Measurements from ENCODE around the gene IWS1. TPM values are rescaled to one million over a fixed set of nuclear protein-coding genes. Genes with fewer than 3 reads are reported as not detected.
"Not testable (repeated sequence)": the region's sequence is repeated elsewhere in the genome, so short reads cannot be mapped to it uniquely, and the experiment has no call there.

Gene IWS1
- total and polyA plus RNA-seq, 7 experiments from 2014 or later = 15.7 to 57.5 (median 39.7) TPM

GRCh38 chr2:127524198-127524834 is 2.0 kb downstream of the IWS1 start:
- H3K9me3 Mint-ChIP-seq; H3K4me1 ChIP-seq (ENCODE audit: control insufficient read depth in 2 of 2, insufficient read depth in 2 of 2, low read length in 2 of 2); H3K27me3 Mint-ChIP-seq; DNase-seq; H3K9me3 ChIP-seq (ENCODE audit: control insufficient read depth in 2 of 3, low read length in 3 of 3); H3K27me3 ChIP-seq (ENCODE audit: control insufficient read depth in 2 of 2, insufficient read depth in 2 of 2, low read length in 2 of 2); H3K27ac ChIP-seq (ENCODE audit: low read depth, low read length); CTCF ChIA-PET; ATAC-seq; H3K4me3 ChIP-seq (ENCODE audit: low read length): not testable (repeated sequence)
- POLR2A ChIA-PET = interaction anchor here (0.6 kb wide), 1 partner anchor 135 kb away, joined by 3 read pairs; no protein-coding TSS in a partner anchor
- intact Hi-C loops (cut with micrococcal nuclease) = loop anchor here (10.0 kb wide), 5 partner anchors 360 to 860 kb away; partner anchors contain the start of genes AMMECR1L (in 2 of the 2) and UGGT1 (in 1 of the 2)
- Mint-ChIP-seq H3K4me3 (peak overlapping the region; percentile 29 to 99 (median 55)), H3K36me3 (peaks cover 0 to 21% (median 12%) of the 10 kb centered on the region in 5 donors), H3K4me1 (peaks cover 19 to 62% (median 56%) of the 10 kb centered on the region in 7 donors), H3K27ac (peak overlapping the region in 3 of 9 donors; percentile 30 to 75 (median 39))
- peaks cover 0 to 33% (median 6%) of the 10 kb centered on the region in 3 experiments for H3K36me3 ChIP-seq (ENCODE audit: control insufficient read depth in 2 of 3, insufficient read depth in 3 of 3, low read length in 3 of 3)

GRCh38 chr2:127523269-127523939 is 2.9 kb downstream of the IWS1 start:
- Histone ChIP-seq H3K27ac (ENCODE audit: low read depth, low read length) (no peak overlapping the region), H3K9me3 (ENCODE audit: control insufficient read depth in 2 of 3, low read length in 3 of 3) (no peaks in the 10 kb centered on the region), H3K4me3 (ENCODE audit: low read length) (no peak overlapping the region), H3K36me3 (ENCODE audit: control insufficient read depth in 2 of 3, insufficient read depth in 3 of 3, low read length in 3 of 3) (peaks cover 0 to 33% (median 7%) of the 10 kb centered on the region in 3 experiments), H3K4me1 (ENCODE audit: control insufficient read depth in 2 of 2, insufficient read depth in 2 of 2, low read length in 2 of 2) (peaks cover 6 to 9% of the 10 kb centered on the region in 2 donors), H3K27me3 (ENCODE audit: control insufficient read depth in 2 of 2, insufficient read depth in 2 of 2, low read length in 2 of 2) (no peaks in the 10 kb centered on the region)
- ChIA-PET POLR2A (interaction anchor here (0.6 kb wide), 1 partner anchor 134 kb away, joined by 3 read pairs; no protein-coding TSS in a partner anchor), CTCF (no interaction called here)
- peaks cover 0 to 21% (median 12%) of the 10 kb centered on the region in 5 donors for H3K36me3 Mint-ChIP-seq
- H3K27ac Mint-ChIP-seq = peak overlapping the region in 6 of 9 donors; percentile 2 to 75 (median 23)
- peaks cover 19 to 62% (median 56%) of the 10 kb centered on the region in 7 donors for H3K4me1 Mint-ChIP-seq
- ATAC-seq = no peak
- no peaks in the 10 kb centered on the region for H3K9me3 Mint-ChIP-seq
- H3K27me3 Mint-ChIP-seq = no peaks in the 10 kb centered on the region
- H3K4me3 Mint-ChIP-seq = peak overlapping the region in 9 of 10 donors; percentile 3 to 55 (median 48)
- DNase-seq = no peak
- intact Hi-C loops (cut with micrococcal nuclease) = loop anchor here (10.0 kb wide), 5 partner anchors 361 to 859 kb away; partner anchors contain the start of genes AMMECR1L (in 2 of the 2) and UGGT1 (in 1 of the 2)

- no peaks in the 10 kb centered on the region for H3K9me3 Mint-ChIP-seq
- H3K36me3 Mint-ChIP-seq = peaks cover 0 to 46% (median 23%) of the 10 kb centered on the region in 5 donors
- ATAC-seq = no peak
- peaks cover 31 to 73% (median 67%) of the 10 kb centered on the region in 7 donors for H3K4me1 Mint-ChIP-seq
- CTCF ChIA-PET = no interaction called here
- H3K27ac Mint-ChIP-seq = peak overlapping the region in 3 of 9 donors; percentile 24 to 61 (median 25)
- Histone ChIP-seq H3K9me3 (ENCODE audit: control insufficient read depth in 2 of 3, low read length in 3 of 3) (no peaks in the 10 kb centered on the region), H3K36me3 (ENCODE audit: control insufficient read depth in 2 of 3, insufficient read depth in 3 of 3, low read length in 3 of 3) (peaks cover 0 to 49% (median 7%) of the 10 kb centered on the region in 3 experiments), H3K27ac (ENCODE audit: low read depth, low read length) (no peak overlapping the region), H3K4me3 (ENCODE audit: low read length) (no peak overlapping the region), H3K27me3 (ENCODE audit: control insufficient read depth in 2 of 2, insufficient read depth in 2 of 2, low read length in 2 of 2) (no peaks in the 10 kb centered on the region), H3K4me1 (ENCODE audit: control insufficient read depth in 2 of 2, insufficient read depth in 2 of 2, low read length in 2 of 2) (peaks cover 5 to 10% of the 10 kb centered on the region in 2 donors)
- H3K27me3 Mint-ChIP-seq = no peaks in the 10 kb centered on the region
- H3K4me3 Mint-ChIP-seq = no peak overlapping the region
- intact Hi-C loops (cut with micrococcal nuclease) = loop anchor here (10.0 kb wide), 5 partner anchors 364 to 856 kb away; partner anchors contain the start of genes AMMECR1L (in 2 of the 2) and UGGT1 (in 1 of the 2)
- no peak for DNase-seq
- POLR2A ChIA-PET = interaction anchor here (0.5 kb wide), 1 partner anchor 24 kb away, joined by 3 read pairs; no protein-coding TSS in a partner anchor
Measured at GRCh38 chr2:127520424-127520823, 5.9 kb downstream of the IWS1 start.

- CTCF ChIA-PET = no interaction called here
- H3K9me3 ChIP-seq (ENCODE audit: control insufficient read depth in 2 of 3, low read length in 3 of 3) = no peaks in the 10 kb centered on the region
- H3K9me3 Mint-ChIP-seq = no peaks in the 10 kb centered on the region
- intact Hi-C loops (cut with micrococcal nuclease) = no loop called here
- H3K27ac Mint-ChIP-seq = peak overlapping the region in 4 of 9 donors; percentile 15 to 59 (median 20)
- no peak overlapping the region for H3K27ac ChIP-seq (ENCODE audit: low read depth, low read length)
- H3K27me3 Mint-ChIP-seq = no peaks in the 10 kb centered on the region
- no peaks in the 10 kb centered on the region for H3K27me3 ChIP-seq (ENCODE audit: control insufficient read depth in 2 of 2, insufficient read depth in 2 of 2, low read length in 2 of 2)
- DNase-seq (no peak), ATAC-seq (no peak)
- peaks cover 0 to 52% (median 7%) of the 10 kb centered on the region in 3 experiments for H3K36me3 ChIP-seq (ENCODE audit: control insufficient read depth in 2 of 3, insufficient read depth in 3 of 3, low read length in 3 of 3)
- H3K4me3 Mint-ChIP-seq = peak overlapping the region in 1 of 10 donors; percentile 37
- no peak overlapping the region for H3K4me3 ChIP-seq (ENCODE audit: low read length)
- peaks cover 4 to 24% of the 10 kb centered on the region in 2 donors for H3K4me1 ChIP-seq (ENCODE audit: control insufficient read depth in 2 of 2, insufficient read depth in 2 of 2, low read length in 2 of 2)
- peaks cover 41 to 84% (median 74%) of the 10 kb centered on the region in 7 donors for H3K4me1 Mint-ChIP-seq
- peaks cover 6 to 53% (median 29%) of the 10 kb centered on the region in 5 donors for H3K36me3 Mint-ChIP-seq
- POLR2A ChIA-PET = no interaction called here
Measured at GRCh38 chr2:127517465-127517864, 8.8 kb downstream of the IWS1 start.

- Histone ChIP-seq H3K27ac (ENCODE audit: low read depth, low read length) (no peak overlapping the region), H3K36me3 (ENCODE audit: control insufficient read depth in 2 of 3, insufficient read depth in 3 of 3, low read length in 3 of 3) (peaks cover 0 to 43% (median 7%) of the 10 kb centered on the region in 3 experiments), H3K4me3 (ENCODE audit: low read length) (no peak overlapping the region), H3K9me3 (ENCODE audit: control insufficient read depth in 2 of 3, low read length in 3 of 3) (no peaks in the 10 kb centered on the region), H3K4me1 (ENCODE audit: control insufficient read depth in 2 of 2, insufficient read depth in 2 of 2, low read length in 2 of 2) (peaks cover 6 to 29% of the 10 kb centered on the region in 2 donors), H3K27me3 (ENCODE audit: control insufficient read depth in 2 of 2, insufficient read depth in 2 of 2, low read length in 2 of 2) (no peaks in the 10 kb centered on the region)
- ATAC-seq (no peak), DNase-seq (no peak)
- Mint-ChIP-seq H3K27me3 (no peaks in the 10 kb centered on the region), H3K9me3 (no peaks in the 10 kb centered on the region), H3K36me3 (peaks cover 6 to 53% (median 23%) of the 10 kb centered on the region in 5 donors), H3K27ac (peak overlapping the region in 4 of 9 donors; percentile 22 to 66 (median 48)), H3K4me1 (peaks cover 44 to 85% (median 80%) of the 10 kb centered on the region in 7 donors), H3K4me3 (peak overlapping the region in 1 of 10 donors; percentile 21)
- ChIA-PET POLR2A (no interaction called here), CTCF (no interaction called here)
- intact Hi-C loops (cut with micrococcal nuclease) = no loop called here
Measured at GRCh38 chr2:127516041-127516762, 10.1 kb downstream of the IWS1 start.

- ChIA-PET CTCF (no interaction called here), POLR2A (no interaction called here)
- ATAC-seq (no peak), DNase-seq (no peak)
- intact Hi-C loops (cut with micrococcal nuclease) = no loop called here
- H3K4me1 Mint-ChIP-seq = peaks cover 47 to 89% (median 84%) of the 10 kb centered on the region in 7 donors
- Histone ChIP-seq H3K27me3 (ENCODE audit: control insufficient read depth in 2 of 2, insufficient read depth in 2 of 2, low read length in 2 of 2) (no peaks in the 10 kb centered on the region), H3K9me3 (ENCODE audit: control insufficient read depth in 2 of 3, low read length in 3 of 3) (no peaks in the 10 kb centered on the region), H3K27ac (ENCODE audit: low read depth, low read length) (no peak overlapping the region), H3K4me3 (ENCODE audit: low read length) (no peak overlapping the region), H3K36me3 (ENCODE audit: control insufficient read depth in 2 of 3, insufficient read depth in 3 of 3, low read length in 3 of 3) (peaks cover 0 to 41% (median 7%) of the 10 kb centered on the region in 3 experiments), H3K4me1 (ENCODE audit: control insufficient read depth in 2 of 2, insufficient read depth in 2 of 2, low read length in 2 of 2) (peaks cover 6 to 29% of the 10 kb centered on the region in 2 donors)
- no peaks in the 10 kb centered on the region for H3K9me3 Mint-ChIP-seq
- H3K27me3 Mint-ChIP-seq = no peaks in the 10 kb centered on the region
- H3K4me3 Mint-ChIP-seq = peak overlapping the region in 2 of 10 donors; percentile 14 to 21
- peaks cover 6 to 49% (median 19%) of the 10 kb centered on the region in 5 donors for H3K36me3 Mint-ChIP-seq
- H3K27ac Mint-ChIP-seq = peak overlapping the region in 7 of 9 donors; percentile 36 to 81 (median 52)
Measured at GRCh38 chr2:127515383-127515915, 10.8 kb downstream of the IWS1 start.

Data from naive thymus-derived CD4-positive, alpha-beta T cell (primary cell).